ENCODE results near the gene CDT1.

Gene CDT1

DNA sequence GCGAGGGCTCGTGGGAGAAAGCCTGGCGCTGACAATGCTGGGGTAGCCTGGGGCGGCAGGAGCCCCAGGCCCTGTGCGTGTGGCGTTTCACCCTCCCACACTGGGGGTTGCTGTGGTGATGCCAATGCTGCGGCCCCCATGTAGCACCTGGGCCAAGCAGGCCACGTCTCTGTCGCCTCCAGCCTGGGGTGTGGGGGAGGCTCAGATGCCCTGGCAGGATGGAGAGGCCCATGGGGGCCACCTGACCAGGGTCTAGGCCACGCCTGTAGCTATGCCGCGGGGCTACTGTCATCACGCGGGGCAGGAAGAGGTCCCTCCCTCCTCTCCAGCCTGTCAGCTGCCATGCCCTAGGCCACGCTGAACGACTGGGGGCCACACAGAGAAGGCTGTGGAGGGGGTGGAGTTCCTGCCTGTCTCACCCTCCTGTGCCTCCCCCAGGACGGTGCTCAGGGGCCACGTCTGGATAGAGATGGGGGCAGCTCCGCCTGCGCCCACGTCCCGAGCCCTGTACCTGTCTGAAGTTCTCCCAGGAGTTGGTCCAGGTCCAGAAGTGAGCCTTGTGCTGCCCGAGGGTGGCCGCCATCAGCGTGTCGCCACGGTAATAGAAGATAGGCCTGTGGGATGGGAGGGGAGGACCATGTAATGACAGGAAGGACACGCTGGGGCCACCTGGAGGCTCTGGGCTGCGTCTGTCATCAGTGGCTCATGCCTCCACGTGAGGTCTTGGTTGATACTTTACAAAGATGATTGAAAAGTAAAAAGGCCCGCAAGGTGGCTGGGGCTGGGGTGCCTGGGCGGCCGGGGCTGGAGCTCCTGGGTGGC, 20.9 kb downstream of the CDT1 start:
- TF ChIP-seq, protein P1, sequence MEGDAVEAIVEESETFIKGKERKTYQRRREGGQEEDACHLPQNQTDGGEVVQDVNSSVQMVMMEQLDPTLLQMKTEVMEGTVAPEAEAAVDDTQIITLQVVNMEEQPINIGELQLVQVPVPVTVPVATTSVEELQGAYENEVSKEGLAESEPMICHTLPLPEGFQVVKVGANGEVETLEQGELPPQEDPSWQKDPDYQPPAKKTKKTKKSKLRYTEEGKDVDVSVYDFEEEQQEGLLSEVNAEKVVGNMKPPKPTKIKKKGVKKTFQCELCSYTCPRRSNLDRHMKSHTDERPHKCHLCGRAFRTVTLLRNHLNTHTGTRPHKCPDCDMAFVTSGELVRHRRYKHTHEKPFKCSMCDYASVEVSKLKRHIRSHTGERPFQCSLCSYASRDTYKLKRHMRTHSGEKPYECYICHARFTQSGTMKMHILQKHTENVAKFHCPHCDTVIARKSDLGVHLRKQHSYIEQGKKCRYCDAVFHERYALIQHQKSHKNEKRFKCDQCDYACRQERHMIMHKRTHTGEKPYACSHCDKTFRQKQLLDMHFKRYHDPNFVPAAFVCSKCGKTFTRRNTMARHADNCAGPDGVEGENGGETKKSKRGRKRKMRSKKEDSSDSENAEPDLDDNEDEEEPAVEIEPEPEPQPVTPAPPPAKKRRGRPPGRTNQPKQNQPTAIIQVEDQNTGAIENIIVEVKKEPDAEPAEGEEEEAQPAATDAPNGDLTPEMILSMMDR (IDR thresholded peaks at IDR 0.05; ENCODE audit: borderline replicate concordance, control extremely low read depth, extremely low read depth, insufficient read depth, missing control alignments): no peak

DNA sequence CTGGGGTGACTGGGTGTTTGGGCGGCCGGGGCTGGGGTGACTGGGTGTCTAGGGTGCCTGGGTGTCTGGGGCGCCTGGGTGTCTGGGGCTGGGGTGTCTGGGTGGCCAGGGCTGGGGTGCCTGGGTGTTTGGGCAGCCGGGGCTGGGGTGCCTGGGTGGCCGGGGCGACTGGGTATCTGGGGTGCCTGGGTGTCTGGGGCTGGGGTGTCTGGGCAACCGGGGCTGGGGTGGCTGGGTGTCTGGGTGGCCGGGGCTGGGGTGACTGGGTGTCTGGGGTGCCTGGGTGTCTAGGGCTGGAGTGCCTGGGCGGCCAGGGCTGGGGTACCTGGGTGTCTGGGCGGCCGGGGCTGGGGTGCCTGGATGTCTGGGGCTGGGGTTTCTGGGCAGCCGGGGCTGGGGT, 21.6 kb downstream of the CDT1 start:
- no peak for DNase-seq (ENCODE audit: low spot score)
- in situ Hi-C loops (cut with MboI; ENCODE audit: low sequenced_read_pairs, unreplicated experiment): no loop called here
- TF ChIP-seq, protein P1 (IDR thresholded peaks at IDR 0.05; ENCODE audit: borderline replicate concordance, control extremely low read depth, extremely low read depth, insufficient read depth, missing control alignments): no peak

More for the DNA sequence above, 20.9 kb downstream of the CDT1 start:
- in situ Hi-C loops (cut with MboI; ENCODE audit: low sequenced_read_pairs, unreplicated experiment): no loop called here
- no peak for DNase-seq (ENCODE audit: low spot score)

DNA sequence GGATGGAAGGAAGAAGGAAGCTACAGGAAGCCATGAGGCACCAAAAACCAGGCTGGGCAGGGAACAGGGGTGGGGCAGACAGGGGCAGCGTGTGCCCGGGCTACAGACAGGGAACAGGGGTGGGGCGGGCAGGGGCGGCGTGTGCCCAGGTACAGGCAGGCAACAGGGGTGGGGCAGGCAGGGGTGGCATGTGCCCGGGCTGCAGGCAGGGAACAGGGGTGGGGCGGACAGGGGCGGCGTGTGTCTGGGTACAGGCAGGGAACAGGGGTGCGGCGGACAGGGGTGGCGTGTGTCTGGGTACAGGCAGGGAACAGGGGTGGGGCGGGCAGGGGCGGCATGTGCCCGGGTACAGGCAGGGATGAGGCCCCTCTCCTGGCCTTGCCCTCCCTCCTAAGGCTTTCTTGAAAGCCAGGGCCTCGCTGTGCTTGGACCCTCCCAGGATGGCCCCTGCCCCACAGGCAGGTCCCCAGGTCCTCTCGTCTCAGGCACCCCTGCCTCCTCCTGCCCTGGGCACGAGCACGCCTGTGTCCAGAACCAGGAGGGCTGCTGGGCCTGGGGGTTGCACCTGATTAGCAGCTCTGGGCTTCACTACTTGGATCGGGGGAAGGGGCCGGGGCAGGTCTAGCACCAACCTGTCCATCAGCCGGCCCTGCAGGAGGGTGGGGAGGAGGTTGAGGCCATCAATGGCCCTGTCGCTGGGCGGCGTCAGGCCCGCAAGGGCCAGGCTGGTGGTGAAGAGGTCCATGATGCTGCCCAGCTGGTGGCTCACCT, 22.7 kb downstream of the CDT1 start:
- DNase-seq (ENCODE audit: low spot score): no peak
- in situ Hi-C loops (cut with MboI; ENCODE audit: low sequenced_read_pairs, unreplicated experiment): no loop called here
- TF ChIP-seq, protein P1 (IDR thresholded peaks at IDR 0.05; ENCODE audit: borderline replicate concordance, control extremely low read depth, extremely low read depth, insufficient read depth, missing control alignments): no peak

DNA sequence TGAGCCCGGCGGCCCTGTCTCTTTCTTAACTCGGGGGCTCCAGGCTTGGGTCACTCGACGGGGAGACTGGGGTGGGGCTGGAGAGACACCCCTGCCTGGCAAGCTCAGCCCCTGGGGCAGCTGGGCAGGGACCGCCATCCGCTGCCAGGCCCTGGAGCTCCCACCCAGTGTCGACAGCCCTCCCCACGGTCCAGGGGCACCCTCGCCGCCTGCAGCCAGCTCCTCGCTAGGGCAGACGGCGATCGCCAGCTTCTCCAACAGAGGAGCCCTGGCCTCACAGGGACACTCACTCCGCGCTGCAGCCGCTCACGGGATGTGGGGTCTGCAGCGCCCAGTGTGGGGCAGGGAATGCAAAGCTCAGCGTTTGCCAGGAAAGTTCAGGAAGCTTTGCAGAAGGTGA, 24.1 kb downstream of the CDT1 start:
- TF ChIP-seq, protein P1 (IDR thresholded peaks at IDR 0.05; ENCODE audit: borderline replicate concordance, control extremely low read depth, extremely low read depth, insufficient read depth, missing control alignments): no peak
- DNase-seq (ENCODE audit: low spot score): no peak
- in situ Hi-C loops (cut with MboI; ENCODE audit: low sequenced_read_pairs, unreplicated experiment): no loop called here

DNA sequence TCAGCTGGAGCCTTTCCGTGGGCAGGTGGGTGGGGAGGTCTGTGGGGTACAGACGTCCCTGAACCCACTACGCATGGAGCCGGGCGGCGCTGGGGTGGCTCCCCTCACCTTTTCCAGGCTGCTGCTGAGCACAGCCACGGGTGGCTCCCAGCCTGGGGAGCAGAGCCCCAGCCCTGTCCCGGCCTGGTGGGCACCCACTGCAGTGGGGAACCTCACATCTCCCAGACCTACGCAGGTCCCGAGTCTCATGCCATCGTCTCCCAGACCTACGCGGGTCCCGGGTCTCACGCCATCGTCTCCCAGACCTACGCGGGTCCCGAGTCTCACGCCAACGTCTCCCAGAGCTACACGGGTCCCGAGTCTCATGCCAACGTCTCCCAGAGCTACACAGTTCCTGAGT, 25.1 kb downstream of the CDT1 start:
- TF ChIP-seq, protein P1 (IDR thresholded peaks at IDR 0.05; ENCODE audit: borderline replicate concordance, control extremely low read depth, extremely low read depth, insufficient read depth, missing control alignments): no peak
- no peak for DNase-seq (ENCODE audit: low spot score)
- in situ Hi-C loops (cut with MboI; ENCODE audit: low sequenced_read_pairs, unreplicated experiment): no loop called here

DNA sequence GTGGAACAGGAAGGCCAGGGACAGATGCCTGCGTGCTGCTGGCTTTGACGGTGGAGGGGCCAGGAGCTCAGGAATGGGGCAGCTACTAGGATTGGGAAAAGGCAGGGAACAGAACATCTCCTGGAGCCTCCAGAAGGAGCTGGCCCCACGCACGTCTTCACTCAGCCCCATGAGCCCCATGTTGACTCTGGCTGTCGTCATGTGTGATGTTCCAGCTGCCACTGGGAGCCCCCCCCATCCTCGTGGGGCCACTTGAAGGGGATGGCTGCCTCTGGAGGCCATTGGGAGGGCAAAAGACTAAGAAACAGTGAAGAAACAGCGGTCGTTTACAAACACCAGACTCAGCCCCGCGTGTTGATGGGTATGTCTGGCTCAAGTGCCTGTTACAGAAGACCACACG, 26.7 kb downstream of the CDT1 start:
- DNase-seq (ENCODE audit: low spot score): no peak
- in situ Hi-C loops (cut with MboI; ENCODE audit: low sequenced_read_pairs, unreplicated experiment): no loop called here
- TF ChIP-seq, protein P1 (IDR thresholded peaks at IDR 0.05; ENCODE audit: borderline replicate concordance, control extremely low read depth, extremely low read depth, insufficient read depth, missing control alignments): no peak

Data from GM13976 (cell line).